Lung (tissue), 12 donors: ENCODE data around the gene ZMAT5. TPM values are rescaled to one million over a fixed set of nuclear protein-coding genes. Genes with fewer than 3 reads are reported as not detected.

Experiments
- ATAC-seq: fragments of 200-7000 bp; cut with Tn5 transposase; one replicate; pipeline ENCODE4 v1.9.1; 2020; ENCODE audit warnings: moderate number of reproducible peaks; ENCODE audit not compliant: insufficient read depth, low FRiP score
- DNase-seq, 3 donors: peaks; one replicate each; pipeline ENCODE4 v3.0.0-alpha.2; 2013 to 2017
- H3K27ac ChIP-seq, 2 donors: one replicate each; pipeline ENCODE4 v1.5.1; 2013; ENCODE audit warnings: mild to moderate bottlenecking in 2 of 2, moderate library complexity in 2 of 2, control low read depth in 1 of 2, inconsistent platforms in 1 of 2, low read depth in 1 of 2, low read length in 1 of 2
- H3K27me3 ChIP-seq, 3 donors: one replicate each; pipeline ENCODE4 v1.5.1; 2013; ENCODE audit warnings: low read length in 2 of 3; ENCODE audit not compliant: control insufficient read depth in 3 of 3, insufficient read depth in 3 of 3
- H3K36me3 ChIP-seq, 4 donors: one replicate each; pipeline ENCODE4 v1.5.1; 2013; ENCODE audit warnings: low read length in 4 of 4, mild to moderate bottlenecking in 1 of 4, moderate library complexity in 1 of 4; ENCODE audit not compliant: control insufficient read depth in 4 of 4, insufficient read depth in 4 of 4
- H3K4me1 ChIP-seq, 5 donors: one replicate each; pipeline ENCODE4 v1.5.1; 2013; ENCODE audit warnings: low read length in 5 of 5, mild to moderate bottlenecking in 2 of 5, moderate library complexity in 1 of 5; ENCODE audit not compliant: control insufficient read depth in 5 of 5, insufficient read depth in 5 of 5
- H3K4me3 ChIP-seq: one replicate; pipeline ENCODE4 v1.5.1; 2013; ENCODE audit warnings: mild to moderate bottlenecking, control low read depth, moderate library complexity
- H3K9ac ChIP-seq, 2 donors: one replicate each; pipeline ENCODE4 v1.5.1; 2013; ENCODE audit warnings: low read length in 2 of 2, control low read depth in 1 of 2; ENCODE audit not compliant: insufficient read depth in 1 of 2
- H3K9me3 ChIP-seq, 4 donors: one replicate each; pipeline ENCODE4 v1.5.1; 2013; ENCODE audit warnings: low read length in 3 of 4, mild to moderate bottlenecking in 1 of 4, moderate library complexity in 1 of 4; ENCODE audit not compliant: control insufficient read depth in 4 of 4, insufficient read depth in 3 of 4
- CTCF ChIP-seq: IDR thresholded peaks from 2 replicates; pipeline ENCODE4 v1.5.1; 2012; ENCODE audit warnings: mild to moderate bottlenecking; ENCODE audit errors: control extremely low read depth, extremely low read depth
- WGBS, 2 donors: extraction: QIAGEN DNeasy Blood & Tissue Kit; methylation state at CpG; one replicate each; pipeline ENCODE4 v1.1.7; 2013; 5-methylcytosine and 5-hydroxymethylcytosine counted together
- polyA plus RNA-seq, 2 donors: library from polyadenylated mRNA; stranded (reverse); fragments of 200-250 nt; gene quantifications; one replicate each; pipeline ENCODE4 v1.2.1, GENCODE V29; 2013
- total RNA-seq, 2 donors: library from RNA; depleted of rRNA in 1 of 2; stranded (reverse); fragments of >200 nt in 1 of 2; gene quantifications; one replicate each; pipeline ENCODE4 v1.2.1, GENCODE V29; 2014 to 2021
- donor health status: control.
- donor health status: control.
- donor health status: Bipolar disorder and iron deficiency.
- donor health status: healthy.
- donor health status: DM: yes; HTN: yes; CAD: no.

The ZMAT5 gene
- total and polyA plus RNA-seq, 4 donors = 11.2 to 32.5 (median 25.4) TPM

GRCh38 chr22:29710922-29711593 is 55.7 kb downstream of the ZMAT5 start:
- Histone ChIP-seq H3K4me3 (no peak overlapping the region), H3K4me1 (no peaks in the 10 kb centered on the region), H3K27ac (no peak overlapping the region), H3K27me3 (peaks cover 0 to 5% (median 0%) of the 10 kb centered on the region in 3 donors), H3K9me3 (peaks cover 0 to 3% (median 0%) of the 10 kb centered on the region in 4 donors), H3K36me3 (no peaks in the 10 kb centered on the region), H3K9ac (no peak overlapping the region)
- 39 to 55% methylated on average over 16 to 18 of the region's 18 CpGs for WGBS, 2 donors
- ATAC-seq (no peak), DNase-seq (no peak)
- TF ChIP-seq CTCF = no peak

GRCh38 chr22:29710193-29710592 is 56.6 kb downstream of the ZMAT5 start:
- H3K27ac ChIP-seq = no peak overlapping the region
- no peak overlapping the region for H3K9ac ChIP-seq
- peaks cover 0 to 5% (median 0%) of the 10 kb centered on the region in 5 donors for H3K4me1 ChIP-seq
- H3K27me3 ChIP-seq = peaks cover 0 to 5% (median 0%) of the 10 kb centered on the region in 3 donors
- H3K36me3 ChIP-seq = no peaks in the 10 kb centered on the region
- TF ChIP-seq CTCF = no peak
- no peak for DNase-seq
- no peak overlapping the region for H3K4me3 ChIP-seq
- WGBS, 2 donors = 82 to 85% methylated on average over 15 of the region's 15 CpGs
- ATAC-seq = no peak
- H3K9me3 ChIP-seq = peaks cover 0 to 2% (median 0%) of the 10 kb centered on the region in 4 donors

GRCh38 chr22:29707471-29707870 is 59.3 kb downstream of the ZMAT5 start:
- no peaks in the 10 kb centered on the region for H3K27me3 ChIP-seq
- ATAC-seq = no peak

More at GRCh38 chr22:29707471-29707870, 59.3 kb downstream of the ZMAT5 start:
- H3K9me3 ChIP-seq = peaks cover 0 to 2% (median 0%) of the 10 kb centered on the region in 4 donors
- no peak overlapping the region for H3K27ac ChIP-seq
- TF ChIP-seq CTCF = no peak
- no peak for DNase-seq
- no peak overlapping the region for H3K9ac ChIP-seq
- H3K4me3 ChIP-seq = no peak overlapping the region
- H3K4me1 ChIP-seq = peaks cover 0 to 30% (median 6%) of the 10 kb centered on the region in 5 donors
- no peaks in the 10 kb centered on the region for H3K36me3 ChIP-seq
- WGBS, 2 donors = 84 to 88% methylated on average over 5 of the region's 5 CpGs
